Measurements from ENCODE around the gene KDM4B. TPM values are rescaled to one million over a fixed set of nuclear protein-coding genes. Genes with fewer than 3 reads are reported as not detected.

The KDM4B gene
- polyA plus RNA-seq, 3 donors, result 6.4 to 22.7 (median 12.7) TPM

DNA sequence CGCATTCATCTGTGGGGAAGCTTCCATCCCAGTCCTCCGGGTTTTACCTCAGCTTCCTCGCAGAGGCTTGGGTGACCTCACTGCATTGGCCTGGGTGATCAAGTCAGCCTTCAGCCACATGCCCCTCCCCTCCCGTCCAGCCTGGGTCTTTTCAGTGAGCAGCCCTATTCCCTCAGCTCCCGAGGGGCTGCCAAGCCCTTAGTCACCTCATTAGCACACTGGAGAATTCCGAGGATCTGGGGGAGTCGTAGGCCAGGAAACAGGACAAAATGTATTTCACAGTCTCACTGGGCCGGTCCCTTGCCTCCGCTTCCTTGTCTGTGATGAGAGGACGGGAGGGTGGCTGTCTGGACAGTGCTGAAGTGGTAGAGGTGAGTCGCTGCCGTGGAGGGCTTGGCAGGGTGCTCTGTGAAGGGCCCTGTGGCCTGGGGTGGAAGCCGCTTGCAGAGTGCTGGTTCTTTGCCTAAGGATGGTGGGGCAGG is 19.9 kb downstream of the KDM4B start:
- H3K4me1 Mint-ChIP-seq, result peaks cover 2% of the 10 kb centered on the region
- no peak overlapping the region for H3K4me2 ChIP-seq (replicated peaks; ENCODE audit: extremely low read depth, low read length, poor library complexity, severe bottlenecking)

DNA sequence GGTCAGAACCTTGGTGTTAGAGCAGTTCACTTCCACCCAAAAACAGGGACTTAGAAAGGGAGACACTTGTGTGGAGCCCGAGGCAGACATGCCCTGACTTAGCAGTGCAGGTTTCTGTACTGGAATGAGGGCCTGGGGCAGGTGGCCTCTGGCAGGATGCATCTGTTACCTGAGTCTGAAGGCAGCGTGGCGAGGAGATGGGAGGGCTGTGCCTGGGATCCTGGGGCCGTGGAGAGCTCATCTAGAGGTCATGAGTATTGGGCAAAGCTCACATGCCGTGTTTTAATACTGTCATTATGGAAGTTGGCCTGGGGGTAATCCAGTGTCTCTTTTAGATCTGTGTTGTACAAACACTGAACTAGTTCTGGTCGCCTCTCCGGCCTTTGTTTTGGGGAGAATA is 21.4 kb downstream of the KDM4B start:
- no peak overlapping the region for H3K9ac ChIP-seq (ENCODE audit: insufficient read depth, low read length, poor library complexity, severe bottlenecking)
- H3K27ac ChIP-seq (ENCODE audit: low read depth in 1 of 2, low read length in 2 of 2), result no peak overlapping the region
- H4K20me1 ChIP-seq (ENCODE audit: insufficient read depth, low read length), result peaks cover 100% of the 10 kb centered on the region
- H3K36me3 Mint-ChIP-seq, result peaks cover 14 to 34% of the 10 kb centered on the region in 2 donors
- peaks cover 0 to 2% (median 0%) of the 10 kb centered on the region in 3 donors for H3K27me3 Mint-ChIP-seq (ENCODE audit: low read depth in 3 of 3)
- H3K4me1 ChIP-seq (ENCODE audit: control insufficient read depth in 1 of 2, insufficient read depth in 2 of 2, low read length in 2 of 2), result no peaks in the 10 kb centered on the region
- peaks cover 2% of the 10 kb centered on the region for H3K4me1 Mint-ChIP-seq
- peaks cover 91% of the 10 kb centered on the region for H3K79me2 ChIP-seq (ENCODE audit: insufficient read depth, low read length)
- peaks cover 0 to 11% (median 0%) of the 10 kb centered on the region in 7 donors for H3K9me3 Mint-ChIP-seq
- intact Hi-C loops (cut with micrococcal nuclease), result no loop called here
- peaks cover 0 to 6% of the 10 kb centered on the region in 2 donors for H3K9me3 ChIP-seq (replicated peaks in 1 of 2; ENCODE audit: control insufficient read depth in 1 of 2, insufficient read depth in 1 of 2, low read length in 2 of 2)
- no peaks in the 10 kb centered on the region for H3K27me3 ChIP-seq (ENCODE audit: control insufficient read depth in 2 of 2, insufficient read depth in 2 of 2, low read length in 2 of 2)
- no peak for DNase-seq
- 76% methylated on average over 7 of the region's 7 CpGs for WGBS (ENCODE audit: insufficient coverage)
- H3K4me3 ChIP-seq (replicated peaks in 1 of 3; ENCODE audit: low read depth in 2 of 3, low read length in 3 of 3), result no peak overlapping the region
- no peak for TF ChIP-seq CTCF (IDR thresholded peaks at IDR 0.05)
- H3K36me3 ChIP-seq (replicated peaks in 1 of 2; ENCODE audit: control insufficient read depth in 1 of 2, insufficient read depth in 2 of 2, low read length in 2 of 2), result peaks cover 0 to 5% of the 10 kb centered on the region in 2 donors
- no peak overlapping the region for H3K4me2 ChIP-seq (replicated peaks; ENCODE audit: extremely low read depth, low read length, poor library complexity, severe bottlenecking)
- peak overlapping the region in 2 of 7 donors; percentile 46 to 50 for H3K27ac Mint-ChIP-seq
- no peak overlapping the region for H3K4me3 Mint-ChIP-seq
- no peak overlapping the region for H2AFZ ChIP-seq (ENCODE audit: insufficient read depth, low read depth, low read length, poor library complexity, severe bottlenecking)

More for the DNA sequence above, 19.9 kb downstream of the KDM4B start:
- DNase-seq, result no peak
- H3K4me1 ChIP-seq (ENCODE audit: control insufficient read depth in 1 of 2, insufficient read depth in 2 of 2, low read length in 2 of 2), result no peaks in the 10 kb centered on the region
- H3K4me3 ChIP-seq (replicated peaks in 1 of 3; ENCODE audit: low read depth in 2 of 3, low read length in 3 of 3), result no peak overlapping the region
- Mint-ChIP-seq H3K27me3 (ENCODE audit: low read depth in 3 of 3) (peaks cover 0 to 3% (median 2%) of the 10 kb centered on the region in 3 donors), H3K27ac (no peak overlapping the region), H3K4me3 (no peak overlapping the region), H3K36me3 (peaks cover 11 to 36% of the 10 kb centered on the region in 2 donors), H3K9me3 (peaks cover 0 to 11% (median 0%) of the 10 kb centered on the region in 7 donors)
- no peak overlapping the region for H3K9ac ChIP-seq (ENCODE audit: insufficient read depth, low read length, poor library complexity, severe bottlenecking)
- peaks cover 100% of the 10 kb centered on the region for H4K20me1 ChIP-seq (ENCODE audit: insufficient read depth, low read length)
- peaks cover 0 to 6% of the 10 kb centered on the region in 2 donors for H3K9me3 ChIP-seq (replicated peaks in 1 of 2; ENCODE audit: control insufficient read depth in 1 of 2, insufficient read depth in 1 of 2, low read length in 2 of 2)
- WGBS (ENCODE audit: insufficient coverage), result 95% methylated on average over 10 of the region's 13 CpGs
- no peak overlapping the region for H3K27ac ChIP-seq (ENCODE audit: low read depth in 1 of 2, low read length in 2 of 2)
- intact Hi-C loops (cut with micrococcal nuclease), result no loop called here
- peaks cover 3 to 5% of the 10 kb centered on the region in 2 donors for H3K36me3 ChIP-seq (replicated peaks in 1 of 2; ENCODE audit: control insufficient read depth in 1 of 2, insufficient read depth in 2 of 2, low read length in 2 of 2)
- TF ChIP-seq CTCF (IDR thresholded peaks at IDR 0.05), result no peak
- H2AFZ ChIP-seq (ENCODE audit: insufficient read depth, low read depth, low read length, poor library complexity, severe bottlenecking), result no peak overlapping the region
- peaks cover 93% of the 10 kb centered on the region for H3K79me2 ChIP-seq (ENCODE audit: insufficient read depth, low read length)
- H3K27me3 ChIP-seq (ENCODE audit: control insufficient read depth in 2 of 2, insufficient read depth in 2 of 2, low read length in 2 of 2), result no peaks in the 10 kb centered on the region

Measured in CD14-positive monocyte (primary cell).